GM18520 (cell line): ENCODE measurements around the gene RPL39L.
"Not testable (repeated sequence)": the region's sequence is repeated elsewhere in the genome, so short reads cannot be mapped to it uniquely, and the experiment has no call there.

Experiments
- ATAC-seq: cut with Tn5 transposase; IDR thresholded peaks from one replicate; pipeline ENCODE4 v1.9.1; 2021; ENCODE audit not compliant: unreplicated experiment

Gene RPL39L

DNA sequence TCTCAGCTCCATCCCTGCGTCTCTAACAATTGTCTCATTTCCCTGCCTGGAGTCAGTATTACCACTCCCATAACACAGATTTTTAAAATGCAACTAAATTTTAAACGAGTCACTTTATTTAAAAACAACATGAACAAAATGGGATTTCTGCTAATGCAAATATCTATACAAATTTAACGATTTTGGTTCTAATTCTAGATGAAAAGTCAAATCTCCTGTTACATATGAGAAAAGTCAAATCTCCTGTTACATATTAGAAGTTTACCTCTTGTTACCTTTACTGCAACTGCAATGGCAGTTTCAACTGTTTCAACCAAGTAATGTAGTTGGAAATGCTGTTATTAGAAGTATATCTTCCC is 578 bp upstream of the RPL39L start:
- ATAC-seq, result no peak

DNA sequence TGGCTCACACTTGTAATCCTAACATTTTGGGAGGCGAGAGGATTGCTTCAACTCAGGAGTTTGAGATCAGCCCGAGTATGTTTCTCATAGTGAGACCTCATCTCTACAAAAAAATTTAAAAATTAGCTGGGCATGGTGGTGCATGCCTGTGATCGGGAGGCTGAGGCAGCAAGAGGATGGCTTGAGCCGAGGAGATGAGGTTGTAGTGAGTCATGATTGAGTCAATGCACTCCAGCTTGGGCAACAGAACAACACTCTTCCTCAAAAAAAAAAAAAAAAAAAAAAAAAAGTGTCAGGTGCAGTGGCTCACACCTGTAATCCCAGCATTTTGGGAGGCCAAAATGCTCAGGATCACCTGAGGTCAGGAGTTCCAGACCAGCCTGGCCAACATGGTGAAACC is 2.4 kb downstream of the RPL39L start:
- ATAC-seq, result no peak

DNA sequence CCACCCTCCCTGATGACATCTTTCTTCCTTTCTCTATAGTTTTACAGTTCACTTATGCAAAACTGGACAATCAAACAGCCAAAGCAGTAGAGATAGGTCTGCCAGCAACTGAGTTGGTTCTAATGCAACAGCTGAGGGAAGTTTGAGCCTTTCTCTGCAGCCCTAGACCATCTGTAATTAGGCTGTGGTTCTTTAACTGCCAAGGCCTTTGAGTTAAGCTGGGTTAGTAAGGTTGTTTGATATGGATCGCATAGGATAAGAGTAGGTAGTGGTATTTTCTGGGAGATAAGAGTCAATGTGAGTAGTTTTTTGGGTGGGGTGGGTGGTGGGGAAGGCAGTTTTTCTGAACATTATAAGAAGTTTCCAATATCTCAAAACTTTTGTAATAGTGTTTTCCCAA is 3.0 kb downstream of the RPL39L start:
- no peak for ATAC-seq

DNA sequence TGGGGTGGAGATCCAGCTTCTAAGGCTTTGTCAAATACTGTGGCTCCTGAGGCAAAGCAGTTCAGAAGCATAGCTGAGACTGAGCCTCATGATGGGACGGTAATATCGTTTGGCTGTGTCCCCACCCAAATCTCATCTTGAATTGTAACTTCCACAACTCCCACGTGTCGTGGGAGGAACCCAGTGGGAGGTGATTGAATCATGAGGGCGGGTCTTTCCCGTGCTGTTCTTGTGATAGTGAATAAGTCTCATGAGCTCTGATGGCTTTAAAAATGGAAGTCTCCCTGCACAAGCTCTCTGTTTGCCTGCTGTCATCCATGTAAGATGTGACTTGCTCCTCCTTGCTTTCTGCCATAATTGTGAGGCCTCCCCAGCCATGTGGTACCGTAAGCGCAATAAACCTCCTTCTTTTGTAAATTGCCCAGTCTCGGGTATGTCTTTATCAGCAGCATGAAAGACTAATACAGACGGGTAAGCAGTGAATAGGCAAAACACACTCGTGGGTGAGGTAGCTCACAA is 4.1 kb downstream of the RPL39L start:
- ATAC-seq, result not testable (repeated sequence)

DNA sequence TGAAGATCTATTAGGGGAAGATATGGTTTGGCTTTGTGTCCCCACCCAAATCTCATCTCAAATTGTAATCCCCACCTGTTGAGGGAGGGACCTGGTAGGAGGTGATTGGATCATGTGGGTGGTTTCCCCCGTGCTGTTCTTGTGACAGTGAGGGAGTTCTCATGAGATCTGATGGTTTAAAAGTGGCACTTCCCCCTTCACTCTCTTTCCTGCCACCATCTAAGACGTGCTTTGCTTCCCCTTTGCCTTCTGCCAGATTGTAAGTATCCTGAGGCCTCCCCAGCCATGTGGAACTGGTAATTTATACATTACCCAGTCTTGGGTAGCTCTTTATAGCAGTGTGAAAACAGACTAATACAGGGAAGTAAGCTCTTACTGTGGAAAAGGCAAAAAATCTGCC is 6.1 kb downstream of the RPL39L start:
- not testable (repeated sequence) for ATAC-seq

DNA sequence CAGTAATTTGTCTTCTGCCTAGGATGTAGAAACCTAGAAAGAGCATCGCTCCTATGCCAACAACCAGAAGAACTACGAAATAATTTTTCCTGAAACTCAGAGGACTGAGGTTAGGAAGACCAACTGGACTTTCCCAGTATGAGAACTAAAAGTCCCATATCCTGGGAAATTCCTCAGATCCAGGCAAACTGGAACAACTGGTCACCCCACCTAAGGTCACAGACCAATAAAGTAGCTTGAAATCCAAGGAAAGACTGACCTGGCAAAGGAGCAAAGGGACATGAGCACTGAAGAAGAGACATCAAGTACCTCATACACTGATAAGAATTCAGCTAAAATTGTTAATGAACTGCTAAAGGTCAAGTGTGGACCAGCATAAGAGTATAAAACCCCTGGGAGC is 6.6 kb downstream of the RPL39L start:
- ATAC-seq, result no peak

DNA sequence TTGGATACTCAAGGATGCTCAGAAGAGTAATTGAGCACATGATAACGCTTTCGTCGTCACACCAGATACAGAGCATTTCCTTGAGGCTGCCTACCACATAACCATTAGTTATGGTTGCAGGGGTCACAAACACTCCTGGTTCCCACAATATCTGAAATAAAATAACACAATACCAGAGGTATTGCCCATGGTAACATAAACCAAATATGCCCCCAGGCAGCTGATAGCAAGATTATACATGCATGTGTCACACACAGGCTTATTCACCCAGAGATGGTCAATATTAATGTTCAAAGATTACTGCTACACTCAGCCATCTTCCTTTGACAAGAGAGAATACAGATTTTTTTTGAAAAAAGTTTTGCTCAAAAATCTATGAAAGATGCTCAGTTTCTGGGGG is 7.3 kb downstream of the RPL39L start:
- no peak for ATAC-seq

DNA sequence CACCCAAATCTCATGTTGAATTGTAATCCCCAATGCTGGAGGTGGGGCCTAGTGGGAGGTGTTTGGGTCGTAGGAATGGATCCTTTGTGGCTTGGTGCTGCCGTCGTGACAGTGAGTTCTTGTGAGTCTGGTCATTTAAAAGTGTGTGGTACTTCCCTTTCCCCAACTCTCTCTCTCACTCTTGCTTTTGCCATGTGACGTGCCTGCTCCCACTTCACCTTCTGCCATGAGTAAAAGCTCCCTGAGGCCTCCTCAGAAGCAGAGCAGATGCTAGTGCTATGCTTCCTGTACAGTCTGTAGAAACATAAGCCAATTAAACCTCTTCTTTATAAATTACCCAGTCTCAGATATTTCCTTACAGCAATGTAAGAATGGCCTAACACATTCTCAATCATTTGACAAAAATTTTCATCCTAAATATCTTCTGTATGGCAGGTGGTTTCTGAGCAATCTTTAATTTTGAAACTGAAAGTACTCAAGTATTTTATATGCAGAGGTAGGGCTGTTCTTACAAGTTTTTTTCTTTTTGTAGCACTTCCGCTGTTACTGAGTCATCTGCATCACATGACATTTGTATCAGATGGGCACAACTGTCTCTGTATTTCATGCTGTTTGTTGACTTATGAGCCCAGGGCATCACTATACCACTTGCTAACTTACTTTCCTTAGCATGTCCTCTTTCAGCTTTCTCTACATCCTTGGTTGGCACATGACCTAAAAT is 8.8 kb downstream of the RPL39L start:
- ATAC-seq, result peak; percentile 92

DNA sequence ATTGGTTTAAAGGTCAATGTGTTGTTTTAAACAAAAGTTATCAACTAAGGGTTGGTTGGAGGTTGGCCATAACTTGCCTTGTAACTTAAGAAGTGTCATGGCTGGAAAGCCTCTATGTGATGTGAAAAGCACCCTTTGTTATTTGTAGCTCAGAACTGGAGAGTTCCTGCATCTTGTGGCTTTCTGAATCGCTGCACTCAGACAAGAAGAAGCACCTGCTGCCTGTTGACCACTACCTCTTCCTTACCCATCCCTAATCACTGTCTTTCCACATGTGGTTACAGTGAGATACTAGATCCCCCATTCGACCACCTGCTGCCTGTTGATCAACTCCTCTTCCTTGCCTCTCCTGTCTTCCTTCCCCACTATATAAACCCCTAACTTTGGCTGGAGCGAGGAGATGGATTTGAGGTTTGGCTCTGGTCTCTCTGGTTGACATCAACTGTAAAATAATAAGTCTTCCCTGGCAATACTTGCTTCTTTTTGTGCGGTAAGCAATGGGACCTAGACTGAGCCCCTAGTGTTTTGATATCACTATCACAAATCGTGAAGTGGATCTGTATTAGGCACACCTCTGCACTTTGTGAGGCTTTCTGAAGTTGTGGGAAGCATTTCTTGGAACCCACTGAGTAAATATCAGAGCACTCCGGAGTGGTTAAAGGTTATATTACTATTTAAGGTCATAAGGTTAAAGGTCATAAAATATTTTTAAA is 13.8 kb downstream of the RPL39L start:
- ATAC-seq, result no peak

DNA sequence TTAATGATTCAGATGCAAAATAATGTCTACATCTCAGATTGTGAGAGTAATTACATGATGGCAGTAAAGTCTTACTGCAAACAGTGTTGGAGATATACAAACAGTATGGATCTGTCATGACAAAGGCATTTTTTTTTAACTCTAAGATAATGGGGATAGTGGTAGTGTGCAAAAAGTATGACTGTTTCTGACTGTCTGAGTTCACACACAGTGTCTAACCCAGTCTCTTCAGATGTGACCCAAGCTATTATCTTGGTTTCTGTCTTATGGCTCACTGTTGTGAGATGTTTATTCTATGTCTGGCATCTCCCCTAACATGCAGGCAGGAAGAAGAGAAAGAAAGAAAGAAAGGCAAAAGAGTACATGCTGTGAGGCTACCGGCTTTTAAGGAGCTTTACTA is 17.0 kb downstream of the RPL39L start:
- no peak for ATAC-seq

DNA sequence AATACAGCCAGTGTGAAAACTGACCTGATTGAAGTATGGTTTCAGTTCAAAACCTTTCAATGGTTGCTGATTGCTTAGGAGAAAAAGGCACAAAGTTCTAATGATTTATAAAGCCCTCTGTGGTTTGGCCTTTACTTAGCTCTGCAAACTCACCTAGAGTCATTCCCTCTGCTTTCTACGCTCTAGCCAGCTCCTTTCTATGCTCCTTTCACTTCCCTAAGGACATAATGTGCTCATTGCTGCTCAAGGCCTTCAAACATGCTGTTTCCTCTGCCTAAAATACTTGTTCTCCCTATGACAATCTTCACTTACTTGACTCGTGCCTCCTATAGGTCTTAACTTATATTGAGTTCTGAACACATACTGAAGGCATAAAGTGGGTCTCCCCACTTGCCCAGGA is 19.0 kb downstream of the RPL39L start:
- ATAC-seq, result no peak

DNA sequence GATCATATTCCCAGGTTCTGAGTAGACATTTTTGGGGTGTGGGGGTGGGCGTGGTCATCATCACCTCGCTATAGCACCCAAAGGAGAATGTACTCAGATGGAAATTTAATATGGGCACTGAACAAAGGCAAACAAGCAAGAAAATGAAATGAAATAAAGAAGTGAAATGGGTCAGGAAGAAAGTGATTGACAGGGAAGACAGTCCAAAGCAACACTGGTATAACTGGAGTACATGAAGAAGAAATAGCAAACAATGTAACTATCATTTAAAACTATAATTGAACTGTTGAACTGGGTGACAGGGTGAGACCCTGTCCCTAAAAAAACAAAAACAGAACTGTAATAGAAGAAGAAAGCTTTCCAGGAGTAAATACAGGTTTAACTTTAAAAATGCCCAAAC is 24.8 kb downstream of the RPL39L start:
- ATAC-seq, result no peak

DNA sequence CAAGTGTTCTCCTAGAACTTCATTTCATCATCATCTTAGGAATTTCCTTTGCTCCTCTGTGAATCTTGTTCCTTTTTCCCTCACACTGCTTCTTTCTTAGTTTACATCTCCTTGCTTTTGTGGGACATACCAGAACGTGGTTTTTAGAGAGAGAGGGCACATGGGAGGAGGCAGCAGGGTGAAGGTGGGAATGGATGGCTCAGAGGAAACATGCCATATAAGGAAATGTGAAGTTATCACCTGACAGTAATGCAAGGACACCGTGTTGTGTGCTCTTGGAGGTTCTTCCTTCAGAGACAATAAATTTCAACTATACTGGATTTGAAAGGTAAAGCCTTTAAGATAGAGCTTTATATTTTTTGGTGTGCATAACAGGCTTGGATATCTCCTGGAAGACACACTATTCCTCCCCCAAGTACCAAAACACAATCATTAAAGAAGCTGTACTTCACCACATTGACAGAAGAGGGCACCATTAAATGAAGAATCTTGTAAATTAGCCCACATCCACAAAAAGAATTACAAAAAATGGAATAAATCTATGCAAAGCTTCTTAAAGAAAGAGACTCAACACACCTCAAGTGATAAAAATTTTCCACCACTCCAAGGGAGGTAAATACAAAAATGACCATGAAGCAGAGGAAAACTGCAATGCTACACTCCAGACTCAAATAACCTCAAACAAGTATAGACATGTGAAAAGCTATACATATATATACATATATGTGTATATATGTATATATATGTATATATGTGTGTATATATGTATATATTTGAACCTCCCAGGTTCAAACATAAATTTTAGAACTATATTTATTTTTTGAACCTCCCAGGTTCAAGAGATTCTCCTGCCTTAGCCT is 26.1 kb downstream of the RPL39L start:
- ATAC-seq, result no peak

DNA sequence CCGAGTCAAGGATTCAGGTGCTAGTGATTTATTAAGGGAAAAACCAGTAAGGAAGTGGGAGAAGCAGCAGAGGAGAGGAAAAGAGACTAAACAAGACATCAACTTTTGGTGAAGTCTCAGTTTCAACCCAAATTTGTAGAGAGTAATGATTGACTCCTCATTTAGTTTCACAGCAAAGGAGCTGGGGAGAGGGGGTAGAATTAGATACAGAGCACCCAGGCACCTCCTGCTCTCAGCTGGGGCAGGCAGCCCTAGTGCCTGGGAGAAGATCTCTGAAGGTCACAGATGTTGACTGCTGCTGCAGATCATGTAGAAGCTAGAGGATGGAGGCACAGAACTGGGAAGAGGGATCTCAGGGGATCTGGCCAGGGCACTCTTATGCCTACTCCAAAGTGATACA is 29.1 kb downstream of the RPL39L start:
- ATAC-seq, result no peak

DNA sequence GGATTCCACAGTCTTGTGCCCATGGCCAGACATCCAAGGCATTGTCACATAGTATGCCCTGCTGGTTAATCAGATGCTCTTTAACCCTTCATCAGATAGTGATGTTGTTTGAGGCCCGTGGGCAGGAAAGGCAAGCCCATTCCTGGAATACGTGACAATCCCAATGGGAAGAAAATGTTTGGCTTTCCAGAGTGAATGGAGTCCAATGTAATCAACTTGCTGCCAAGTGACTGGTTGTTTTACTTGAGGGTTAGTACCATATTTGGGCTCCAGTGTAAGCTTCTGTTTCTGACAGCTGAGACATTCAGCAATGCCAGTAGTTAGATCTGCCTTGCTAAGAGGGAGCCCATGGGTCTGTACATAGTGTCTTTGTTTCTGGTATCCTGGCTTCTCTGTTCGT is 31.3 kb downstream of the RPL39L start:
- no peak for ATAC-seq

DNA sequence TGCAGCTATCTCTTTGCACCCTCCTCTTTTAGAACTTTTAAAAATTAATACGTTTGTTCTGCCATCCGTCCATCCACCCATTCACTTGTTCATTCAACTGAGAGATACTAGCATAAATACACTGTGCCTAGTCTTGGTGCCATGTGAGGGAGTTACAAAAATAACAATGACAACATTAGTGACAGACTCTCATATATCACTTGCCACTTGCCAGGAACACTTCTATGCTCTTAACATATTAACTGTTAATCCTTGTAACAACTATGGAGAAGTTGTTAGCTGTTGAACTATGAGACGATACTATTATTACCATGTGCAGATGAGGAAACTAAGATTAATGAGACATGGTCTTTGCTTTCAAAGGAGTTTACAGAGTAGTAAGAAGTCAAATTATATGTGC is 33.6 kb downstream of the RPL39L start:
- no peak for ATAC-seq

DNA sequence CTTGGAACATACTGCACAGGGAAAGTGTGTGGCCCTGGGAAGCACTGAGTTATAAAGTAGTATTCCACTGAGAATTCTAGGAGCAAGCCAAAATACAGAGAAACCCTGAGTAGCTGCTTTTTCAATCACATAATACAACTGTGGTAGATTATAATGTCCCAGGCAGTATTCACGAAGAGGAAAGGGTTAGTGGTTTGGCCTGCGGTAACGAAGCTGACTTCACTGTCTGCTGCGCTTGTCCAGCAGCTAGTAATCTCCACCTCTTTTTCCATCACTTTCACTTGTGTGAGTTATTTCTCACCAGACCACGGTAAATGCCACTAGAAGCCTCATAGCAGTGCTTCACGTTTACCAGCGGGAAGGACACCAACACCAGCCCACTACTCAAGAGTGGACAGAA is 34.4 kb downstream of the RPL39L start:
- no peak for ATAC-seq

DNA sequence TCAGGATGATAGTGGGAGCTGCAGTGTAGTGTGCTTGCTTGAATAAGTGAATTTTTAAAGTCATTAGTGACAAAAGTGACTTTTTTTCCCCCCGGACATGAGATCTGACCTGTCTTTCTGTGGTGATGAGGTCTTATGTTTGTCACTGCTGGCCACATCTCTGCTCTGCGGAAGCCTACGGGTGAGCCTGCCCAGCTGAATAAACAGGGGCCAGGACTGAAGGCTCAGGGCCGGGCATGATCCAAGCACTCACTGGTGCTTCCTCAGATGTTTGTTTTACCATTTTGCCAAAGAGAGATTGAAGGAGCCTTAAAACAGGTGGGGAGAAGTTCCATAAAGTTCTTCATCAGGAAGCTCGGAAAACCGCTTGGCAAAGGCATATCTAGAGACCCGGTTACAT is 35.0 kb downstream of the RPL39L start:
- ATAC-seq, result no peak

DNA sequence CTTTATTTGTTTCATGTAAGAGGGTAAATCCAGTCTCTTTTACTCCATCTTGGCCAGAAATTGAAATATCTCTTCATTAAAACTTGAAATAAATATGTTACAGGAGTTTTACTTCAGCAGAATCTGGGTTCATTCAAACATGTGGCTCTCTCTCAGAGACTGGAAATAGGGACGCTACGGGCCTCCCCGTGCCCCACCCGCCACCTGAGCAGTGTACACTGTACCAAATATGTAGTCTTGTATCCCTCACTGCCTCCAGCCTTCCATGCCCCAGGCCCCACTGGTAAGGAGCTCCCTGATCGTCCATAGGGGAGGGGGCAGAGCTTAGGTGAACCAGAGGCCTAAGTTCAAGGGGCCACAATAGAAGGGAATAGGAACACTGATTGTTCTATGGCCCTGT is 36.0 kb downstream of the RPL39L start:
- ATAC-seq, result no peak

DNA sequence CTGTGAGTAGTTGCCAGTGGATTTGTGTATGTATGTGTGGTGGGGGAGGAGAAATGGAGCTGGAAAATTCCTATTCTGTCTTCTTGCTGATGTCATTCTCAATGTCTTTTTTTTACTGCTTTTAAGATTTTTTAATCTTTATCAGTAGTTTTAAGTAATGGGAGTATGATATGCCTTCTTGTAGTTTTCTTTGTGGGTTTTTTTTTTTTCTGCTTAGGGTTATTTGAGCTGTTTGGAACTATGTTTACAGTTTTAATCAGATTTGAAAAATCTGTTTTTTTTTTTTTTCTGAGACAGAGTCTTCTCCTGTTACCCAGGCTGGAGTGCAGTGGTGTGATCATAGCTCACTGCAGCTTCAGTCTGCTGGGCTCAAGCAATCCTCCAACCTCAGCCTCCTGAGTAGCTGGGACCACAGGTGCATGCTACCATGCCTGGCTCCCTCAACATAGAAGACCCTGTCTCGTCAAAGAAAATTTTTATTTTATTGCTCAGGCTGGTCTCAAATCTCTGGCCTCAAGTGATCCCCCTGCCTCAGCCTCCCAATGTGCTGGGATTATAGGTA is 37.1 kb downstream of the RPL39L start:
- no peak for ATAC-seq
